GM18868 (cell line): ENCODE results near the gene UBAP1.
"Not testable (repeated sequence)": the region's sequence is repeated elsewhere in the genome, so short reads cannot be mapped to it uniquely, and the experiment has no call there.

Source experiments
- ATAC-seq: cut with Tn5 transposase; IDR thresholded peaks from one replicate; pipeline ENCODE4 v1.9.1; 2021; ENCODE audit warnings: mild to moderate bottlenecking, moderate library complexity; ENCODE audit not compliant: unreplicated experiment

UBAP1 gene

DNA sequence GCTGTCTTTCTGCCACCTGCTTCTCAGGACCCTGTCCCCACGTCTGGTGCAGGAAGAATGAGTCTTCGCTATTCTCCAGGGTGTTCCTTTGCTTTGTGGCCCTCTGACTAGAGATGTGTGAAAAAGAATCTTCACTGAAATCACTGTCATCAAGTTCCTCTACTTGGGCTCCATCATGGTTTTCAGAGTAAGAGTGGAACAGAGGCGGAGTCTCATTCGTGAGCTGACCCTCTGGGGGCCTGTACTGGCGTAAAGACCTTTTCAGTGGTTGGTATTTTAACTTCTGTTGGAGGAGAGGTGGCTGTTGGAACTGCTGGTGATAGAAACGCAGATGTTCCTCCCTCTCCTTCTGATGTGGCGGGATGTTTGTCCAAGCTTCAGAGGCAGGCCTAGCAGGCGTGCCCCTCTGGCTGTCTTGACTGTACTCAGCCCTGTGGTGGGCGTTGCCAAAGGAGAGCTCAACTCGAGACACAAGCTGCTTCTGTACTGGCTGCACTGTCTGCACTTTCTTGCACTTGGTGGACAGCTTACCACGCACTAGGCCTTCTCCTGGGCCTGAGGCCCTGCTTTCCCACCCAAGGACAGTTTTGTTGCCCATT lies 78.2 kb downstream of the UBAP1 start:
- ATAC-seq = no peak

DNA sequence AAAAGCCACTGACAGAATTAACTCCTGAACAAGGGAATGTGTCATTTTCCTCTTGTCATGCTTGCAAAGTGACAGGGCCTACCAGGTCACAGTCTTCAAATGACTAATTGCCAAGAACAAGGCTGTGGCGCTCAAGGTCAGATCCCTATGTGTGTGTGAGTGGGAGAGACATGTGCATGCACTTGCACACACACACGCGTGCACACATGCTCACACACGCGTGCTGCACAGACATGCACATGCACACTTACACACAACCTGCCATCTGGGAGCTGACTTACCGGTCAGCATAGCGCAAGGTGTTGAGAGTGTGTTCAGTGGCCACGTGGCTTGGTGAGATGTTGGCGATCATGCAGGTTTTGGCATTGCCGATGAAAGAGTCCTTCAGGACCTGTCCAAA lies 80.5 kb downstream of the UBAP1 start:
- ATAC-seq = no peak

DNA sequence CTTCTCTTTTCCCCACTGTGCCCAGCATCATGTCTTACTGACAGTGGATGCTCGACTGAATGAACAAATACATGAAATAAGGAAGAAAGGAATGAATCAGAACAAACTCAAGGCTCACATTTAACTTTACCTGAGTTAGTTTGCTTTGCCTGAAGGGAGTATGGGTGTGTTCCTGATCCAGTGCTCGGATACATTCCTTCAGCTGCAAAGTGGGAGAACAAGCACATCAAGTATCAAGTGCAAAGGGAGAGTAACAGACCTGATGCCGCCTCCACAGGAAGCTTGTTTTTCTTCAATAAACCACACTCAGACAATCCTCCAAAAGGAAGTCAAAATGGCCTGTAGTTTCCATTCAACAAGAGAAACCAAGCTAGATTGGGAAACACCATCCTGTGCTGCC lies 84.1 kb downstream of the UBAP1 start:
- ATAC-seq = no peak

DNA sequence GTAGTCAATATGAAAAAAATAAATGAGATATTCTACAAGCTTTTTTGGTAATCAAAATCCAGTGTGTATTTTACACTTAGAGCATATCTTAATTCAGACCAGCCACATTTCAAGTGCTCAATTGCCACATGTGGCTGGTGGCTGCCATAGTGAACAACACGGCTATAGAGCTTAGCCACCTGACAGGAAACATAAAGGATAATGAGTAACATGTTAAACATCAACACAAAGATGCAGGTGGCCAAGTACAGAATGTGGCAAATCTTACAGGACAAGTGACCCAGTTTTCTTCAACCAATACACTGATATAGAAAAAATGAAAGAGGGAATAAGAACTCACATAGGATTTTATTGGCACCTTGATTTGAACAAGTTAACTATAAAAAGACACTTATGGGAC lies 88.8 kb downstream of the UBAP1 start:
- ATAC-seq = no peak

DNA sequence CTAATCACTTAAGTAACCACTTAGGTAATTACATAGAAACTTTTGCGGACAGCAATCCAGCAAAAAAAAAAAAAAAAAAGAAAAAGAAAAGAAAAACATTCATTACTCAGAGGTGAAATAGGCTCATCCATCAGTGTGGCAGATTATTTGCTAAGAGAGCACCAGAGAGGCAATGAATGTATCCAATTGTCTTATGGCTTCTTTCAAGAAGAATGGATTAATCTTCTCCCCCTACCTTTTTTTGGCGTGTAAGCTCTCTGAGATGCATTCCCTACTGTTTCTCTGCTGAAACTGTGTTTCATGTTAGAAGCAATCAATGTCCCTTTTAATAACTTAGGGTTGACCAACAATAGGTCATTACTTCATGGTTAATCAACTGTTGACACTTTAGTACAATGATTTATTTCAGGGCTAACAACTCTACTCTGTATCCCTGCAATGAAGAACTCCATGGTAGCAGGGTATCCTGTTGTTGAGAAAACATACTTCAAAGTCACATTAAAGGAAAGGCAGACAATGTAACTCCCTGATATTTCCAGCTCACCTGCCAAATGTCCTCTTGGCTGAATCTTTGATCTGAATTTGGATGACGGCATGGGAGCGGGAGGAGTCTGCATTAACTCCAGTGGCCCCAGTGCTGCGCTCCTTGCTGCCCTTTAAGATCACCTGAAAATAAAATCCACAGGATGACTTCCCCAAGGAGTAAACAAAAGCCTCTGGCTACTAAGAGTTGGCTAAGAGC lies 92.6 kb downstream of the UBAP1 start:
- no peak for ATAC-seq

DNA sequence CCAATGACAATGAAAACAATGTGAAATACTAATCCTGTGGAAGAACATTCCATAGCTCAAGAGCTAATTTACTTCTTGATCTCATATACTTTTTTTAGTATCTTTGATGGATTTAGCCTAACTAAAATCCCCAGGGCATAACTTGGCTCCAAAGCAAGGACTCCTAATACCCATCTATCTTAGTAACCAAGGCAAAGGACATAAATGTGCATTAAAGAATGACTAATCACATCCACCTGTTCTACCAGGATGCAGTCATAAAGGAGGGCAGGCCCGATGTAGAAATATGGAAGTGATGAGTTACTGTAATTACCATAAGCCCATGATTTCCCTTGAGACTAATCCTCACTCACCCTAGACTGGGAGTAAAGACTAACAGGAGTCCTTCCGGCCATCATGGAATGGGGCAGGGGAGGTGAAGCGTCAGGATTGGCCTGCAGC lies 93.3 kb downstream of the UBAP1 start:
- ATAC-seq = no peak

DNA sequence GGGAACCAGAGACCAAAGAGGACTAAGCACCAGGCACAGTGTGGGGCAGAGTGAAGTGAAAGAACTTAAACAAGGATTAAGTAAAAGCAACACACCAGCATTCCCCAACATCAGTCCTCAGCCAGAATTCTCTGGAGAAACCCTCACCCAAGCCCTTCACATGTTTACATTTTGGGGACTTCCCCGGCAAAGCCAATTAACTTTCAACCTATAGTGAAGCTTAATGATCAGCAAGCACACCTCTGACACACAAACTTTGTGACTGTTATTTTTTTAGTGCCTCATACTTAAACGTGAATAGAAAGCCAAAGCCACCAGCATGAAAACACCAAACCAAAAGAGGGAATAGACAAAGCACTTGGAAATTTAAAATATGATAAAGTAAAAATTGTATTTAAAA lies 94.7 kb downstream of the UBAP1 start:
- not testable (repeated sequence) for ATAC-seq

DNA sequence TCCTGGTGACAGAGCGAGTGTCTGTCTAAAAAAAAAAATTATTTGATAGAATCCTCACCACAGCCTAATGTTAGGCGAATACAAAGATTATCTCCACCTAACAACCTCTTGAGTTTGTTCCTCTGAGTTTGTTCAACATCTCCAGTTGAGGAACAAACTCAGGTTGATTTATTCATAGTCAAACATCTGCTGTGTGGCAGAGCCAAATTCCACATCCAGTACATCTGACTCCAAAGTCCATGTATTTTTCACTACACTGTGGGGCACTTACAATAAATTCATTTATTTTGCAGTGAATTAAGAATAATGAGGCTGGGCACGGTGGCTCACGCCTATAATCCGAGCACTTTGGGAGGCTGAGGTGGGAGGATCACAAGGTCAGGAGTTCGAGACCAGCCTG lies 97.0 kb downstream of the UBAP1 start:
- no peak for ATAC-seq

DNA sequence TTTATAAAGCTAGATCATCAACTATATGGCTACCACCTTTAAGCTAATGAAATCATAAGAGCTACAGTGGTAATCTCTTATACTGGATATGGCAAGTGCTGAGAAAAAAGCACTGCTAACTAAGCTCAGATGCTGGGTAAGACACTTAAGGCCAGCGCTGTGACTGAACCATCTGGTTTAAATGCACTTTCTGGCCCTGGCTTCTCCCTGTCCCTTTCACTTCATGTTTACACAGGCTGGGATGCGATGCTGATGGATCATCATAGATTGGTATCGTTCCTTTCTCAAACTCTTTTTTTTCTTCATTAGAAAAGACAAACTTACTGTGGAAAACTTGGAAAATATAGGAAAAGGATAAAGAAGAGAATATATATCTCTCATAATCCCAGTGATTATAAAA lies 97.9 kb downstream of the UBAP1 start:
- no peak for ATAC-seq

DNA sequence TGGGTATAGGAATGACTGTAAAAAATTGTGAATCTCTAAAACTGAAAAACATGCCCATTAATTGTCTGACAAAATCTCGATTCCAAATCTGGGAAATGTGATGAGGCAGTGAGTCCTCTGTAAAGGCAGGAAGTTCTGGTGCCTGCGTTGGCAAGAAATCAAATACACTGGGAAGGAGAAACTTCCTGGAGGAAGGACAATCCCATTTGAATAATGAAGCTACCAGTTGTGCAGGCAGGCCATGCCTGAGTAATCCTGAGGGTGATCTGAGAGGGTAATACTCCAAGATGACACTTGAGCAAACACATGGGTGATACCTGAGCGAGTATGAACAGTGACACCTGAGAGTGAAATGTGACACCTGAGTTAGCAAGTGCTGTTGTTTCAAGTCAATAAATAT lies 100.6 kb downstream of the UBAP1 start:
- no peak for ATAC-seq

DNA sequence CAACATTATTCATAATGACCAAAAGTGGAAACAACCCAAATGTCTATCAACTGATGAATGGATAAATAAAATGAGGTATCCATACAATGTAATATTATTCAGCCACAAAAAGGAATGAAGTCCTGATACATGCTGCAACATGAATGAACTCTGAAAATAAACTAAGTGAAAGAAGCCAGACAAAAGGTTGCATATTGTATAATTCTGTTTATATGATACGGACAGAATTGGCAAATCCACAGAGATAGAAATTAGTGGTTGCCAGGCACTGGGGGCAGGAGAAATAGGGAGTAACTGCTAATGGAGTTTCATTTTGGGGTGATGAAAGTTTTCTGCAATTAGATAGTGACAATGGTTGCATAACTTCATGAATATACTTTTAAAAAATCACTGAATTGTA lies 103.3 kb downstream of the UBAP1 start:
- ATAC-seq = no peak

DNA sequence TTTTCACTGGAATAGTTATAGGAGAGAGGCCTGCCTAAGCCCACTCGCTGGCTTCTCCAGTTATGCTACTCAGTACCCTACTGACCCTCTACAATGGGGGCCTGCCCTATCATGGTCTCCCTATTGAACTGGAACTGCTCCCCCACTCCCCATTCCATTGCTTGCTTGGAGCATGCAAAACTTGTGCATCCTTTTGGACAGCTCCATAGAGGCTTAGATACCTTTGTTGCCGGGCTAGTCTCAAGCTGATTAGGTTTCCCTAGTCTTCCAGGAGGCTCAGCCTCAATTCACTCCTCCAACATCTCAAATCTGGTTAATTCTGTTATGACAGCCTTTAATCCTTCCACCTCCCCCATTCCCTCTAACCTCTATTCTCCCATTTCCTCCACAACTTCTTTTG lies 110.3 kb downstream of the UBAP1 start:
- no peak for ATAC-seq

DNA sequence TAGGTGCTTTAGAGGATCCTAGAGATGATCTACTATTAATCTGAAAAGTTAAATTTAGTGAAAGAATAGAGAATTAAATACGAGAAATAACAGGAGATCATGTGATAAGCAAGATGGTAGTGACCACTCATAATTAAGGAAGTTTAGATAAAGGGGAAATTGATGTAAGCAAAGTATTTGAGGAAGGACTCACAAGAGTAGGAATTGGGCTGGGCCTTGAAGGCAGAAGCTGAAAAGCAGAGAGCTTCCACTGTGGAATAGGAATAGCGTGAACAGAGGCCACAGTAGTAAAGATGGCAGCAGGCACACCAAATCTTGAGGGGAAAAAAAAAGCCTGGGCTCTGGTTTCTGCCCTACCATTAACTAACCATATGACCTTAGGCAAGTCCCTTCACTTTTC lies 112.2 kb downstream of the UBAP1 start:
- ATAC-seq = no peak

DNA sequence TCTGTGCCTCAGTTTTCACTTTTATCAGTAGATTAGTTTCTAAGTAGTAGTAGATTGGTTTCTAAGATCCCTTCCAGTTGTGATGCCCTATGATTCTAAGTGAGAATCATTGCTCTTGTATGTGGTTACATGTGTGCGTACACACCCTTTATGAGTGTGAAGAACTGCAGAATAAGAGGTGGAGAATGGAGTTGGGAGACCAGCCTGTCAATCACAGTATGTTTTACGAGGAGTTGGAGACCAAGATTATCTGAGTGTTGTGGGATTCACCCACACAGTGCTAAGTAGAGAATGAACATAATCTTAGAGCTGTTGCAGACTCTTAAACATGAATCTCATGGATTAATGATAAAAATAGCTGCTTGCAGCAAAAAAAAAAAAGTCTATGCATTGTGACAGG lies 112.6 kb downstream of the UBAP1 start:
- no peak for ATAC-seq

DNA sequence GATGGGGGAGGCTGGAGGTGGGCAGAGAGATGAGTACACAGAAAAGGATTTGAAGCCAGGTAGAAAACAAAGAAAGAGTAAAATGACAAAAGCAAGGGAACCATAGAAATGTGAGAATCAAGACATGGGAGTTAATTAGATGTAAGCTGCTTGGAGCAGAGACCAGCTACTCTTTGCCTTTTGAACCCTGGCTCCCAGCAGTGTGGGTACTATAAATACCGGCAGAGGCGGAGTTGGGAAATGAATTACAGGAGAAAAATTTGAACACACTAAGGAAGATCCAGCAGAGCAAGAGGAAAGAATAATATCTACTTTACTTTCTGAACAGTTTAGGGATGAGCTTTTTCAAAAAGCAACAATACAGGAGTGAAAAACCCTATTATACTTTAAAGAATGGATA lies 113.7 kb downstream of the UBAP1 start:
- ATAC-seq = no peak

DNA sequence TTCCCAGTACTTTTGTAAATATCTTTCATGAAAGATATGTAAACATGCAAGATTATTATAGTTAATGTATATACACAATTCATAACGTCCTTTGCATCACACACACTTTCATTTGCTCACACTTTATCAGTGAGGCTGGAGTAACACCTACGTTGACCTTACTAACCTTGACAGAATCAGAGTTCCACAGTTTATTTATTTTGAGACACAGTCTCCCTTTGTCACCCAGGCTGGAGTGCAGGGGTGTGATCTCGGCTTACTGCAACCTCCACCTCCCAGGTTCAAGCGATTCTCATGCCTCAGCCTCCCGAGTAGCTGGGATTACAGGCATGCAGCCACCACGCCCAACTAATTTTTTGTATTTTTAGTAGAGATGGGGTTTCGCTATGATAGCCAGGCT lies 122.2 kb downstream of the UBAP1 start:
- not testable (repeated sequence) for ATAC-seq
